ENCODE results near the gene SSR3.

DNA sequence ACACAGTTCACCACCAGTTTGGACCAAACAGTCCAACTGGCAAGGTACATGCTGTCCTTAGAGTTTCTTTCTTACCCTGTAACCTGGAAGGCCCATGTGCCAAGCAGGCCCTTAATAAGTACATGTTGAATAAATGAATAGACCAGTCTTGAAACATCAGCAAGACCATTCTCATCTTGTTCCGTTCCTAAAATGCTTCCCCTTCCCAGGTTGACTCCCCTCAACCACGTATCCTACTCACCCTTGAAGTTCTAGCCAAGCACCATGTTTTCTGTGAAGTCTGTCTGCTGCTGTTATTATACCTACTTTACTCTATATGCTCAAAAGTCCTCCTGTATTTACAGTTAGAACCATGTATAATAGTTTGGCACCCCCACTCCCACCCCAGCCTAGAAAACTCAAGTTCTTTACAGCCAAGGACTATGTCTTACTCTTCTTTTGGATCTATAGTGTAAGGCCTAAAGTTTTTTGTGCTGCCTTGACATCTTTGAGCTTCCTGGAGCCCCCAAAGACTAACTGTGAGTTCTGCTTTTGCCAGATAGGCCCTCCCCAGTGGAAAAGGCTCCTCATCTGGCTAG, 49.2 kb upstream of the SSR3 start:
- TF ChIP-seq, protein P1, sequence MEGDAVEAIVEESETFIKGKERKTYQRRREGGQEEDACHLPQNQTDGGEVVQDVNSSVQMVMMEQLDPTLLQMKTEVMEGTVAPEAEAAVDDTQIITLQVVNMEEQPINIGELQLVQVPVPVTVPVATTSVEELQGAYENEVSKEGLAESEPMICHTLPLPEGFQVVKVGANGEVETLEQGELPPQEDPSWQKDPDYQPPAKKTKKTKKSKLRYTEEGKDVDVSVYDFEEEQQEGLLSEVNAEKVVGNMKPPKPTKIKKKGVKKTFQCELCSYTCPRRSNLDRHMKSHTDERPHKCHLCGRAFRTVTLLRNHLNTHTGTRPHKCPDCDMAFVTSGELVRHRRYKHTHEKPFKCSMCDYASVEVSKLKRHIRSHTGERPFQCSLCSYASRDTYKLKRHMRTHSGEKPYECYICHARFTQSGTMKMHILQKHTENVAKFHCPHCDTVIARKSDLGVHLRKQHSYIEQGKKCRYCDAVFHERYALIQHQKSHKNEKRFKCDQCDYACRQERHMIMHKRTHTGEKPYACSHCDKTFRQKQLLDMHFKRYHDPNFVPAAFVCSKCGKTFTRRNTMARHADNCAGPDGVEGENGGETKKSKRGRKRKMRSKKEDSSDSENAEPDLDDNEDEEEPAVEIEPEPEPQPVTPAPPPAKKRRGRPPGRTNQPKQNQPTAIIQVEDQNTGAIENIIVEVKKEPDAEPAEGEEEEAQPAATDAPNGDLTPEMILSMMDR (conservative IDR thresholded peaks at IDR 0.05; ENCODE audit: low read depth, low read length): no peak
- no peak for TF ChIP-seq EZH2 (IDR thresholded peaks at IDR 0.05; ENCODE audit: borderline replicate concordance, low read depth, low read length, poor library complexity, severe bottlenecking)

All from A673 (cell line).